H1 (cell line): ENCODE results near the gene RNF149. TPM values are rescaled to one million over a fixed set of nuclear protein-coding genes. Genes with fewer than 3 reads are reported as not detected.

Experiments
- CTCF ChIA-PET: fragments of 300-600 bp; sonication (Branson Sonifier 250); formaldehyde crosslinking; loops from one replicate; lab custom pipeline; 2021; ENCODE audit not compliant: partially characterized antibody; lab: Charles Lee
- POLR2A ChIA-PET: fragments of 300-600 bp; sonication (Branson Sonifier 250); formaldehyde crosslinking; loops from one replicate; lab custom pipeline; 2021; ENCODE audit warnings: inconsistent platforms; ENCODE audit not compliant: partially characterized antibody; lab: Charles Lee
- DNase-seq, 2 experiments: peaks; one replicate each; pipeline versions ENCODE4 v3.0.0 to v3.0.0-alpha.2; 2010 to 2022; ENCODE audit warnings: low spot score in 2 of 2, low read depth in 1 of 2, mixed read lengths in 1 of 2
- FAIRE-seq: peaks from 2 replicates; lab custom pipeline; 2011; peaks lifted over from hg19 to GRCh38; lab: Jason Lieb, UNC
- H2AFZ ChIP-seq: 2 replicates; pipeline ENCODE4 v1.8.1; 2012; ENCODE audit warnings: low read length, inconsistent platforms
- H2AK5ac ChIP-seq: 2 replicates; pipeline ENCODE4 v1.6.1; 2013; ENCODE audit warnings: low read depth, low read length
- H2BK120ac ChIP-seq: replicated peaks from 2 replicates; pipeline ENCODE3; 2013; ENCODE audit warnings: low read depth, low read length, inconsistent platforms
- H2BK12ac ChIP-seq: 2 replicates; pipeline ENCODE4 v1.6.1; 2013; ENCODE audit warnings: low read depth, low read length
- H2BK15ac ChIP-seq: 2 replicates; pipeline ENCODE4 v1.6.1; 2013; ENCODE audit warnings: low read length
- H2BK20ac ChIP-seq: 2 replicates; pipeline ENCODE4 v1.6.1; 2013; ENCODE audit warnings: low read length
- H2BK5ac ChIP-seq: 2 replicates; pipeline ENCODE4 v1.6.1; 2013; ENCODE audit warnings: low read depth, low read length
- H3K14ac ChIP-seq: 2 replicates; pipeline ENCODE4 v1.6.1; 2013; ENCODE audit warnings: inconsistent platforms; ENCODE audit not compliant: insufficient read length
- H3K18ac ChIP-seq: 2 replicates; pipeline ENCODE4 v1.6.1; 2013; ENCODE audit warnings: low read length; ENCODE audit errors: extremely low read depth
- H3K23ac ChIP-seq: 2 replicates; pipeline ENCODE4 v1.6.1; 2013; ENCODE audit warnings: inconsistent platforms; ENCODE audit not compliant: insufficient read length
- H3K23me2 ChIP-seq: 2 replicates; pipeline ENCODE4 v1.6.1; 2013; ENCODE audit warnings: low read depth, low read length
- H3K27ac ChIP-seq: 2 replicates; pipeline ENCODE4 v1.6.1; 2011; ENCODE audit warnings: low read depth, low read length, inconsistent platforms
- H3K27me3 ChIP-seq, 4 experiments: replicated peaks in 1 of 4; 1 replicate in 1 of 4; 2 replicates in 3 of 4; pipeline versions ENCODE4 v1.6.1 to v1.8.1; 2011 to 2013; ENCODE audit warnings: low read length in 3 of 4, mild to moderate bottlenecking in 3 of 4, inconsistent platforms in 2 of 4, mixed read lengths in 2 of 4, moderate library complexity in 1 of 4; ENCODE audit not compliant: control insufficient read depth in 3 of 4, insufficient read depth in 3 of 4; ENCODE audit errors: extremely low read depth in 1 of 4
- H3K36me3 ChIP-seq, 4 experiments: 2 replicates each; pipeline versions ENCODE4 v1.6.1 to v1.8.1; 2011 to 2013; ENCODE audit warnings: mild to moderate bottlenecking in 4 of 4, low read length in 3 of 4, moderate library complexity in 2 of 4, control low read depth in 1 of 4, inconsistent platforms in 1 of 4; ENCODE audit not compliant: insufficient read depth in 4 of 4, control insufficient read depth in 2 of 4
- H3K4ac ChIP-seq: replicated peaks from 2 replicates; pipeline ENCODE3; 2013; ENCODE audit warnings: low read length, low read depth, mixed read lengths, inconsistent platforms; ENCODE audit not compliant: insufficient read length
- H3K4me1 ChIP-seq, 4 experiments: replicated peaks in 1 of 4; 1 replicate in 1 of 4; 2 replicates in 3 of 4; pipeline versions ENCODE4 v1.6.1 to v1.8.1; 2011 to 2013; ENCODE audit warnings: low read length in 3 of 4, inconsistent platforms in 2 of 4, mixed read lengths in 1 of 4; ENCODE audit not compliant: insufficient read depth in 4 of 4, control insufficient read depth in 3 of 4
- H3K4me2 ChIP-seq, 2 experiments: 2 replicates each; pipeline versions ENCODE4 v1.6.1 to v1.8.1; 2011 to 2013; ENCODE audit warnings: low read depth in 2 of 2, low read length in 2 of 2, control low read depth in 1 of 2, inconsistent platforms in 1 of 2, mild to moderate bottlenecking in 1 of 2; ENCODE audit not compliant: insufficient read depth in 1 of 2
- H3K4me3 ChIP-seq, 4 experiments: fragments of 200-600, 300-600 bp in 1 of 4; sonication (generic), shearing (Covaris generic), sonication (Bioruptor Twin) in 1 of 4; 2 replicates each; pipeline versions ENCODE4 v1.5.1 to v1.8.1; 2011 to 2016; ENCODE audit warnings: low read length in 4 of 4, low read depth in 3 of 4, control low read depth in 2 of 4, inconsistent platforms in 2 of 4, mild to moderate bottlenecking in 2 of 4, mixed read lengths in 1 of 4, moderate library complexity in 1 of 4; ENCODE audit not compliant: insufficient read depth in 2 of 4; ENCODE audit errors: extremely low read depth in 1 of 4
- H3K56ac ChIP-seq: replicated peaks from 2 replicates; pipeline ENCODE3; 2013; ENCODE audit warnings: low read depth, mild to moderate bottlenecking, mixed read lengths, low read length, inconsistent platforms; ENCODE audit not compliant: insufficient read length
- H3K79me1 ChIP-seq: 2 replicates; pipeline ENCODE4 v1.6.1; 2013; ENCODE audit warnings: low read depth, low read length, control low read depth
- H3K79me2 ChIP-seq, 2 experiments: 2 replicates each; pipeline versions ENCODE4 v1.6.1 to v1.8.1; 2012 to 2013; ENCODE audit warnings: low read length in 2 of 2, mild to moderate bottlenecking in 2 of 2, inconsistent platforms in 1 of 2; ENCODE audit not compliant: insufficient read depth in 2 of 2, control insufficient read depth in 1 of 2
- H3K9ac ChIP-seq, 4 experiments: replicated peaks in 1 of 4; 1 replicate in 1 of 4; 2 replicates in 3 of 4; pipeline versions ENCODE4 v1.6.1 to v1.8.1; 2011 to 2013; ENCODE audit warnings: low read depth in 3 of 4, low read length in 3 of 4, control low read depth in 2 of 4, mild to moderate bottlenecking in 2 of 4, moderate library complexity in 2 of 4, inconsistent platforms in 1 of 4; ENCODE audit errors: extremely low read depth in 1 of 4
- H3K9me3 ChIP-seq, 2 experiments: 2 replicates each; pipeline versions ENCODE4 v1.6.1 to v1.8.1; 2012 to 2013; ENCODE audit warnings: mild to moderate bottlenecking in 2 of 2, moderate library complexity in 2 of 2, control low read depth in 1 of 2, inconsistent platforms in 1 of 2, low read depth in 1 of 2, low read length in 1 of 2, mixed read lengths in 1 of 2; ENCODE audit not compliant: insufficient read depth in 2 of 2
- H4K20me1 ChIP-seq, 2 experiments: replicated peaks in 1 of 2; 2 replicates each; pipeline versions ENCODE3 to v1.8.1; 2011 to 2013; ENCODE audit warnings: inconsistent platforms in 2 of 2, low read length in 2 of 2, mild to moderate bottlenecking in 1 of 2; ENCODE audit not compliant: insufficient read depth in 2 of 2, control insufficient read depth in 1 of 2
- H4K5ac ChIP-seq: 2 replicates; pipeline ENCODE4 v1.6.1; 2013; ENCODE audit warnings: low read length, low read depth, mixed read lengths, inconsistent platforms; ENCODE audit not compliant: insufficient read length
- H4K8ac ChIP-seq: 2 replicates; pipeline ENCODE4 v1.8.0; 2013; ENCODE audit warnings: mild to moderate bottlenecking, moderate library complexity, low read length, inconsistent platforms; ENCODE audit not compliant: insufficient read depth; ENCODE audit errors: extremely low read depth
- H4K91ac ChIP-seq: replicated peaks from 2 replicates; pipeline ENCODE3; 2013; ENCODE audit warnings: low read length, mixed read lengths, inconsistent platforms; ENCODE audit not compliant: insufficient read length
- ASH2L ChIP-seq: fragments of 200-600, 300-600 bp; sonication (generic); IDR thresholded peaks from one replicate; pipeline ENCODE4 v1.7.1; 2017; ENCODE audit warnings: low read length
- EGR1 ChIP-seq: IDR thresholded peaks from 2 replicates; pipeline ENCODE4 v1.6.1; 2011; ENCODE audit warnings: low read depth, low read length, borderline replicate concordance
- EZH2 ChIP-seq: fragments of 200-600 bp; sonication (generic); IDR thresholded peaks from 2 replicates; pipeline ENCODE4 v1.7.1; 2012; ENCODE audit warnings: low read depth, mild to moderate bottlenecking, moderate library complexity, low read length, inconsistent platforms; ENCODE audit not compliant: severe bottlenecking
- SP1 ChIP-seq: IDR thresholded peaks from 2 replicates; pipeline ENCODE4 v1.6.1; 2011; ENCODE audit warnings: low read depth, low read length
- SP2 ChIP-seq: IDR thresholded peaks from 2 replicates; pipeline ENCODE4 v1.6.1; 2012; ENCODE audit warnings: mild to moderate bottlenecking, low read length, inconsistent platforms
- ZNF274 ChIP-seq: IDR thresholded peaks from 2 replicates; pipeline ENCODE4 v1.7.0; 2012; ENCODE audit warnings: low read length, borderline replicate concordance; ENCODE audit errors: extremely low read depth
- WGBS, 2 experiments: shearing (Covaris generic) in 1 of 2; methylation state at CpG; one replicate each; pipeline versions ENCODE4 v1.1.6 to v1.1.7; 2013 to 2015; ENCODE audit warnings: low lambda C conversion rate in 2 of 2, mixed read lengths in 2 of 2, inconsistent platforms in 1 of 2, low coverage in 1 of 2, missing lambda C conversion rate in 1 of 2; ENCODE audit not compliant: insufficient replicate concordance in 2 of 2, insufficient coverage in 1 of 2, insufficient read length in 1 of 2; ENCODE audit errors: extremely low coverage in 1 of 2, missing lambda C conversion rate in 1 of 2; 5-methylcytosine and 5-hydroxymethylcytosine counted together
- polyA plus RNA-seq, 7 experiments: library from polyadenylated mRNA; depleted of rRNA in 3 of 7; stranded (reverse) in 5 of 7; unstranded in 2 of 7; fragments of >200 nt in 5 of 7; fragments of 200-250 nt in 2 of 7; gene quantifications; 1 replicate in 5 of 7; 2 replicates in 1 of 7; 4 replicates in 1 of 7; pipeline versions ENCODE4 v1.2.1 to v1.2.3, GENCODE V29; 2011 to 2013; ENCODE audit warnings: missing spikeins in 2 of 7, mixed read lengths in 2 of 7
- total RNA-seq: library from RNA; stranded (reverse); fragmentation: NEBNext Ultra II Directional; extraction: Animal tissue kit (Norgen Biotek cat#: 25700); gene quantifications from 2 replicates; pipeline ENCODE4 v1.2.1, GENCODE V29; 2021

RNF149 gene
- total and polyA plus RNA-seq, 2 of the 8 experiments (the other 6 are each of a cell fraction or from before 2014, with no cell fraction given), result 16.6 to 28.2 TPM

DNA sequence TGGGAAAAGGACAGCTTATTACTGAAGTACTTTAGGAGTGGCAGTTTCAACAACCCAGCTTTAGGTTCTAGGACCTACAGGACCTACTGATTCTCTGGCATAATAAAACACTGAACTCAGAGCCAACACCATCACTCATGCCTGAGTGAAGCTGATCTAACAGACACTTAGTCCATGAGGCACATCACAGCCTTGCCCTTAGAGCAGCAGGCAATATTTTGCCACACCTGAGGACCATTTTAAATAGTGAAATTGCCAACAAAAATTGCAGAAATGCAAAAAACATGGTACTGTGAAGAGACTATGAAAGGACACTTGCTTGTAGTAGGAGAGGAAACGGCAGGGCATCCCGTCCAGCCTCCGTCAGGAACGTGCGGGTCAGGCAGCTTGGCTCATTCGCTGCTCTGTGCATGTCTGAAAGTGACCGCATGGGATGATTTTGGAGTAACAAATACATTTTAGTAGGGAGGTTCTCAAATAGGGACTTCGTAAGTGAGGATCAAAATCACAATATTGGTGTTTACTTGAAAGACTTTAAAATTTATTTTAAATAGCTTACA lies 37.7 kb downstream of the RNF149 start:
- Histone ChIP-seq H3K79me1 (no peaks in the 10 kb centered on the region), H2AK5ac (no peak overlapping the region), H3K27me3 (no peaks in the 10 kb centered on the region; a peak in 1 of 7 replicates), H4K91ac (no peak overlapping the region), H2BK12ac (no peak overlapping the region), H2BK5ac (no peak overlapping the region; the same call in 1 of the 2 replicates), H2AFZ (no peak overlapping the region), H3K23me2 (no peaks in the 10 kb centered on the region), H3K4me2 (no peak overlapping the region), H3K9me3 (no peaks in the 10 kb centered on the region), H2BK120ac (no peak overlapping the region), H3K27ac (no peak overlapping the region), H3K23ac (no peak overlapping the region), H3K4me3 (no peak overlapping the region), H3K4me1 (peaks cover 0 to under 1% (median 0%) of the 10 kb centered on the region in 4 experiments; a peak in 1 of 7 replicates), H4K5ac (no peak overlapping the region), H3K36me3 (peaks cover 0 to 75% (median 8%) of the 10 kb centered on the region in 4 experiments; a peak in 6 of 8 replicates), H3K18ac (no peak overlapping the region), H2BK15ac (no peak overlapping the region), H3K4ac (no peak overlapping the region), H3K79me2 (no peaks in the 10 kb centered on the region), H2BK20ac (no peak overlapping the region), H4K8ac (no peak overlapping the region), H3K14ac (no peak overlapping the region), H4K20me1 (peaks cover 0 to 1% of the 10 kb centered on the region in 2 experiments), H3K56ac (no peak overlapping the region), H3K9ac (no peak overlapping the region)
- WGBS, 2 experiments, result 94% methylated on average over 8 of the region's 8 CpGs; no CpG with 5 or more reads in 1 of the 2 experiments
- CTCF ChIA-PET, result interaction anchor here (1.1 to 1.2 kb wide), 2 partner anchors 52 kb away, joined by 3 read pairs; no protein-coding TSS in a partner anchor
- FAIRE-seq (no peak), DNase-seq (no peak)
- POLR2A ChIA-PET, result interaction anchor here (1.0 to 4.3 kb wide), 3 partner anchors 10 to 26 kb away, joined by 4 to 17 read pairs (median 10); partner anchors contain the start of gene CNOT11
- TF ChIP-seq ZNF274, result no peak
- no peak for TF ChIP-seq EZH2
- no peak for TF ChIP-seq ASH2L
- TF ChIP-seq SP1, result no peak
- no peak for TF ChIP-seq EGR1
- no peak for TF ChIP-seq SP2
